Measurements from ENCODE around the gene IQGAP2. TPM values are rescaled to one million over a fixed set of nuclear protein-coding genes. Genes with fewer than 3 reads are reported as not detected.

IQGAP2 gene
- total and polyA plus RNA-seq, 2 of the 8 experiments (the other 6 are each of a cell fraction or from before 2014, with no cell fraction given) = 19.7 to 66.0 TPM

DNA sequence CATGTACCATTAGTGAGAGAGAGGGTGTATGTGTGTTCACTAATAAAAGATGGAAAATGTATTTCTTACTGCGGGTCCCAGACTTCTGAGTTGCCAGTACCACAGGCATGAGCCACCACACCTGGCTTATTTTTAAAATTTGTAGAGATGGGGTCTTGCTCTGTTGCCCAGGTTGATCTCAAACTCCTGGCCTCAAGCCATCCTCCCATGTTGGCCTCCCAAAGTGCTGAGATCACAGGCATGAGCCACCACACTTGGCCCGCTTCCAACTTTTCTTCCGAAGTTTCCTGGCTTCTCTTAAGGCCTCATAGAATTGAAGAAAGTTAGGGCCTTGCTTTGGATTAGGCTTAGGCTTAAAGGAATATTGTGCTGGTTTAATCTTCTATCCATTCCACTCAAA lies 260.5 kb downstream of the IQGAP2 start:
- Histone ChIP-seq H4K5ac (ENCODE audit: insufficient read length, low read depth, low read length) (no peak overlapping the region), H3K23ac (ENCODE audit: insufficient read length) (no peak overlapping the region), H3K27me3 (replicated peaks in 1 of 4; ENCODE audit: control insufficient read depth in 3 of 4, extremely low read depth in 1 of 4, insufficient read depth in 3 of 4, low read length in 3 of 4) (no peaks in the 10 kb centered on the region), H3K27ac (ENCODE audit: low read depth, low read length) (no peak overlapping the region), H4K8ac (ENCODE audit: extremely low read depth, insufficient read depth, low read length) (no peak overlapping the region), H3K18ac (ENCODE audit: extremely low read depth, low read length) (no peak overlapping the region), H3K4me2 (ENCODE audit: insufficient read depth in 1 of 2, low read depth in 2 of 2, low read length in 2 of 2) (no peak overlapping the region), H3K9ac (replicated peaks in 1 of 4; ENCODE audit: extremely low read depth in 1 of 4, low read depth in 3 of 4, low read length in 3 of 4) (no peak overlapping the region), H3K4me1 (replicated peaks in 1 of 4; ENCODE audit: control insufficient read depth in 3 of 4, insufficient read depth in 4 of 4, low read length in 3 of 4) (no peaks in the 10 kb centered on the region), H2BK20ac (ENCODE audit: low read length) (no peak overlapping the region), H4K20me1 (replicated peaks in 1 of 2; ENCODE audit: control insufficient read depth in 1 of 2, insufficient read depth in 2 of 2, low read length in 2 of 2) (peaks cover 0 to 3% of the 10 kb centered on the region in 2 experiments), H3K4me3 (ENCODE audit: extremely low read depth in 1 of 4, insufficient read depth in 2 of 4, low read depth in 3 of 4, low read length in 4 of 4) (no peak overlapping the region), H3K56ac (replicated peaks; ENCODE audit: insufficient read length, low read depth, low read length) (no peak overlapping the region), H3K9me3 (ENCODE audit: insufficient read depth in 2 of 2, low read depth in 1 of 2, low read length in 1 of 2) (no peaks in the 10 kb centered on the region), H2BK120ac (replicated peaks; ENCODE audit: low read depth, low read length) (no peak overlapping the region), H3K36me3 (ENCODE audit: control insufficient read depth in 2 of 4, insufficient read depth in 4 of 4, low read length in 3 of 4) (peaks cover 0 to 4% (median under 1%) of the 10 kb centered on the region in 4 experiments; a peak in 3 of 8 replicates), H2AK5ac (ENCODE audit: low read depth, low read length) (no peak overlapping the region), H3K79me2 (ENCODE audit: control insufficient read depth in 1 of 2, insufficient read depth in 2 of 2, low read length in 2 of 2) (no peaks in the 10 kb centered on the region), H3K79me1 (ENCODE audit: low read depth, low read length) (no peaks in the 10 kb centered on the region), H2BK15ac (ENCODE audit: low read length) (no peak overlapping the region), H2BK12ac (ENCODE audit: low read depth, low read length) (no peak overlapping the region), H3K4ac (replicated peaks; ENCODE audit: insufficient read length, low read depth, low read length) (no peak overlapping the region), H3K14ac (ENCODE audit: insufficient read length) (no peak overlapping the region), H3K23me2 (ENCODE audit: low read depth, low read length) (no peaks in the 10 kb centered on the region), H2AFZ (ENCODE audit: low read length) (no peak overlapping the region), H4K91ac (replicated peaks; ENCODE audit: insufficient read length, low read length) (no peak overlapping the region), H2BK5ac (ENCODE audit: low read depth, low read length) (no peak overlapping the region)
- FAIRE-seq (no peak), DNase-seq (ENCODE audit: low read depth in 1 of 2, low spot score in 2 of 2) (no peak)
- 87% methylated on average over 3 of the region's 3 CpGs; no CpG with 5 or more reads in 1 of the 2 experiments for WGBS, 2 experiments (ENCODE audit: extremely low coverage in 1 of 2, insufficient coverage in 1 of 2, insufficient read length in 1 of 2, insufficient replicate concordance in 2 of 2, low coverage in 1 of 2, low lambda C conversion rate in 2 of 2, missing lambda C conversion rate in 1 of 2)
- CTCF ChIA-PET (ENCODE audit: partially characterized antibody) = interaction anchor here (0.7 to 0.9 kb wide), 3 partner anchors 29 to 51 kb away, joined by 3 read pairs; no protein-coding TSS in a partner anchor
- POLR2A ChIA-PET (ENCODE audit: partially characterized antibody) = interaction anchor here (0.9 kb wide), 1 partner anchor 39 kb away, joined by 3 read pairs; no protein-coding TSS in a partner anchor
- TF ChIP-seq TAF1 (IDR thresholded peaks at IDR 0.05; ENCODE audit: low read depth, low read length) (no peak), POLR2A (IDR thresholded peaks at IDR 0.05; ENCODE audit: control extremely low read depth in 1 of 2, low read depth in 2 of 2, low read length in 2 of 2) (no peak), GTF2F1 (IDR thresholded peaks at IDR 0.05; ENCODE audit: borderline replicate concordance, low read depth, low read length) (no peak), POU5F1 (IDR thresholded peaks at IDR 0.05; ENCODE audit: low read depth, low read length) (no peak), GABPA (IDR thresholded peaks at IDR 0.05; ENCODE audit: borderline replicate concordance, insufficient read depth, low read length) (no peak), RAD21 (IDR thresholded peaks at IDR 0.05 in 1 of 2, conservative IDR thresholded peaks at IDR 0.05 in 1 of 2; ENCODE audit: low read depth in 2 of 2, low read length in 2 of 2) (no peak), BRCA1 (IDR thresholded peaks at IDR 0.05; ENCODE audit: low read depth, low read length) (no peak), NRF1 (IDR thresholded peaks at IDR 0.05; ENCODE audit: low read depth, low read length) (no peak), CHD1 (IDR thresholded peaks at IDR 0.05; ENCODE audit: low read depth, low read length) (no peak), EP300 (IDR thresholded peaks at IDR 0.05; ENCODE audit: borderline replicate concordance in 1 of 2, low read depth in 2 of 2, low read length in 2 of 2) (no peak), BACH1 (IDR thresholded peaks at IDR 0.05; ENCODE audit: low read length) (no peak)
- TF ChIP-seq, protein P1, sequence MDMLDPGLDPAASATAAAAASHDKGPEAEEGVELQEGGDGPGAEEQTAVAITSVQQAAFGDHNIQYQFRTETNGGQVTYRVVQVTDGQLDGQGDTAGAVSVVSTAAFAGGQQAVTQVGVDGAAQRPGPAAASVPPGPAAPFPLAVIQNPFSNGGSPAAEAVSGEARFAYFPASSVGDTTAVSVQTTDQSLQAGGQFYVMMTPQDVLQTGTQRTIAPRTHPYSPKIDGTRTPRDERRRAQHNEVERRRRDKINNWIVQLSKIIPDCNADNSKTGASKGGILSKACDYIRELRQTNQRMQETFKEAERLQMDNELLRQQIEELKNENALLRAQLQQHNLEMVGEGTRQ (IDR thresholded peaks at IDR 0.05; ENCODE audit: low read length) = no peak
- TF ChIP-seq, protein P2, sequence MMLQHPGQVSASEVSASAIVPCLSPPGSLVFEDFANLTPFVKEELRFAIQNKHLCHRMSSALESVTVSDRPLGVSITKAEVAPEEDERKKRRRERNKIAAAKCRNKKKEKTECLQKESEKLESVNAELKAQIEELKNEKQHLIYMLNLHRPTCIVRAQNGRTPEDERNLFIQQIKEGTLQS (IDR thresholded peaks at IDR 0.05; ENCODE audit: insufficient read depth, low read depth, low read length) = no peak

Measured in H1 (cell line).